ENCODE data around the gene FYCO1. TPM values are rescaled to one million over a fixed set of nuclear protein-coding genes. Genes with fewer than 3 reads are reported as not detected.

The FYCO1 gene
- total and polyA plus RNA-seq, 2 of the 8 experiments (the other 6 are each of a cell fraction or from before 2014, with no cell fraction given), result 4.8 to 10.8 TPM

- TF ChIP-seq CTCF (IDR thresholded peaks at IDR 0.05; ENCODE audit: control extremely low read depth in 1 of 3, insufficient read depth in 1 of 3, low read depth in 1 of 3, low read length in 3 of 3) (no peak), TBP (IDR thresholded peaks at IDR 0.05; ENCODE audit: low read depth, low read length) (no peak)
Measured at GRCh38 chr3:45927881-45928280, 67.7 kb downstream of the FYCO1 start (continued).
